GM12891 (cell line): ENCODE data around the gene PDE3A.

Source experiments
- POLR2A ChIP-seq: IDR thresholded peaks from 2 replicates; pipeline ENCODE4 v1.6.1; 2011; ENCODE audit warnings: low read depth, low read length, control low read depth
- POLR2AphosphoS5 ChIP-seq: IDR thresholded peaks from 2 replicates; pipeline ENCODE4 v1.6.1; 2011; ENCODE audit warnings: low read depth, low read length, control low read depth
- POU2F2 ChIP-seq: IDR thresholded peaks from 2 replicates; pipeline ENCODE4 v1.6.1; 2011; ENCODE audit warnings: low read depth, mild to moderate bottlenecking, control low read depth, low read length, moderate library complexity

GRCh38 chr12:20492251-20492760 lies 124.0 kb downstream of the PDE3A start:
- TF ChIP-seq POU2F2, result no peak
- TF ChIP-seq POLR2AphosphoS5, result no peak
- TF ChIP-seq POLR2A, result no peak
